GM19463 (cell line): Measurements from ENCODE around the gene DEFB112.

ENCODE experiments used
- ATAC-seq: cut with Tn5 transposase; IDR thresholded peaks from one replicate; pipeline ENCODE4 v1.9.1; 2021; ENCODE audit warnings: mild to moderate bottlenecking, moderate library complexity; ENCODE audit not compliant: unreplicated experiment

The DEFB112 gene

DNA sequence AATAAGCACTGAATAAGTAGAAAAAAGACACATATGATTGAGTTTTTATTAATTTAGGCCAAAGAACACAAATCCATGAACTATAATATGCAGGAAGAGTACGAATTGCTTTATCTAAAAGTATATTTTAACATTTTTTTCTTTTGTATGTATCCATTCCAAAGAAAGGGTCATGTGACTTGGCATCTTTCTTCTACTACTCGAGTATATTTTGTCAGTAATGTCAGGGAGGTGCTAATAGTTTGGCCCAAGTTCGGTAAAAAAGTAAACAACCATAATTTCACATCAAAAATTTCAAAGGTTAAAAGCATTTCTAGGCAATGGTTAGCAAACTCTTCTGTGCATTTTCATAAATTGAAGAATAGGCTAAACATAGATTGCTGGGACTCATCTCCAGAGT, 46.6 kb downstream of the DEFB112 start:
- no peak for ATAC-seq

DNA sequence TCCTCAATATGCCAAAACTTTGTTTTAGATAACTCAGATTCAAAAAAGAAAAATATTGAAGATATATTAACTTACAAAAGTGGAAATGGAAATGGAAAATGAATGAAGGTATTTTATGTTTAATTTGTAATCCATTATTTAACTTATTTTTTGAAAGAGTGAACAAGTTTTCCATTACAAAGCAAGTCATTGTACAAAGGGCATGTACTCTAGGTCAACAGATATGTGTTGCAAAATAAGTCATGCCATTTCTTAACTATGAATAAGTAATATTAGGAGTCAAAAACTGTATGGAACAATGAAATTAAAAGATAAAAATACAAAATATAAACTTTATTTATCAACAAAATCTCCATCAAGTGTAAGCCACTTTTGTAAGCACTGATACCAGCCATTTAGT, 54.5 kb downstream of the DEFB112 start:
- ATAC-seq, result no peak
